Right lobe of liver (tissue), 4 donors: ENCODE measurements around the gene CHERP.

ENCODE experiments used
- CTCF ChIP-seq, 4 donors: fragments of 200-600 bp in 3 of 4; fragments of 450-650 bp in 1 of 4; IDR thresholded peaks; one replicate each; pipeline versions ENCODE4 v1.5.1 to v1.8.0; 2016 to 2022; ENCODE audit warnings: antibody characterized with exemption in 4 of 4, mild to moderate bottlenecking in 2 of 4
- POLR2A ChIP-seq: fragments of 450-650 bp; IDR thresholded peaks from one replicate; pipeline ENCODE4 v1.6.1; 2017; ENCODE audit warnings: antibody characterized with exemption, mild to moderate bottlenecking
- donor health status: DM: no; HTN: no; CAD: no.
- donor health status: DM: no; HTN: no; CAD: no.
- donor health status: DM: no; HTN: yes; CAD: no.

GRCh38 chr19:16470541-16470910 lies 71.7 kb downstream of the CHERP start:
- TF ChIP-seq CTCF (IDR thresholded peaks at IDR 0.05): no peak
- no peak for TF ChIP-seq POLR2A
